GM12864 (cell line): ENCODE measurements around the gene DTX4.

Experiments
- DNase-seq: peaks from one replicate; pipeline ENCODE4 v3.0.0-alpha.2; 2011; ENCODE audit warnings: low read depth
- H3K4me3 ChIP-seq: 2 replicates; pipeline ENCODE4 v1.5.1; 2011; ENCODE audit warnings: mild to moderate bottlenecking, low read depth, low read length, control low read depth
- CTCF ChIP-seq: IDR thresholded peaks from 2 replicates; pipeline ENCODE4 v1.5.1; 2011; ENCODE audit warnings: low read depth, mild to moderate bottlenecking, moderate library complexity, low read length, control low read depth, inconsistent platforms; ENCODE audit errors: missing control alignments

Gene DTX4

DNA sequence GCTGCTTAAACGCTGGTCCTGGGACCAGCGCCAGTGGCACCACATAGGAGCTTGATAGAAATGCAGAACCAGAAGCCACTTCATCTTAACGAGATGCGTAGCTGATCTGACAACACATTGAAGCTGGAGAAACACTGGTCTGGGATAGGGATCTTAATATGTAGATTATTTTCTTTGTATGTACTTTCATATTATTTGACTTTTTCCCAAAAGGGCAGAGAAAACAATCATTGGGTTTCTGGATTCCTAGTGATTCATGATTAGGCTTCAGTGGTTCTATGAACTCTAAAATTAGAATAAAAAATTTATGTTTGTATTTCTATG is 28.5 kb downstream of the DTX4 start:
- H3K4me3 ChIP-seq, result no peak overlapping the region
- DNase-seq, result no peak
- TF ChIP-seq CTCF, result no peak

- no peak overlapping the region for H3K4me3 ChIP-seq
- DNase-seq, result no peak
- peak; percentile 29 for TF ChIP-seq CTCF
These were observed 29.4 kb downstream of the DTX4 start for GRCh38 chr11:59201353-59201752.

DNA sequence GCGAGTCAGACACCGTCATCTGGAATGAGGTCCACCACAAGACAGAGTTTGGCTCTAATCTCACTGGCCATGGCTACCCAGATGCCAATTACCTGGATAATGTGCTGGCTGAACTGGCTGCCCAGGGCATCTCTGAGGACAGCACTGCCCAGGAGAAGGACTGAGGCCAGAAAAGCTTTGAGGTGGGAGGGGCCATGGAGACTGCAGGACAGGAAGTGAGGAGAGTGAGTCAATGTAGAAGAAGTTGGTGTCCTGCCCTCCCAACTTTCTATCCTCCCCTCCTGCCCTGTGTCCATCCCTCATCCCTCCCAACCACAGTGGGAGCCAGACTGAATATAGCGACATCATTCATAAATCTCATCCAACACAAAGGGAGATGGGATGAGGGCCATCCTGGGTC is 32.8 kb downstream of the DTX4 start:
- no peak for TF ChIP-seq CTCF
- DNase-seq, result no peak
- no peak overlapping the region for H3K4me3 ChIP-seq

- no peak for DNase-seq
- no peak overlapping the region for H3K4me3 ChIP-seq
- no peak for TF ChIP-seq CTCF
These were observed 33.7 kb downstream of the DTX4 start for GRCh38 chr11:59205648-59206047.

GRCh38 chr11:59206635-59207034 is 34.7 kb downstream of the DTX4 start:
- H3K4me3 ChIP-seq, result no peak overlapping the region
- DNase-seq, result no peak
- TF ChIP-seq CTCF, result peak; percentile 72

GRCh38 chr11:59207988-59208451 is 36.1 kb downstream of the DTX4 start:
- H3K4me3 ChIP-seq, result peak overlapping the region; percentile 64; the same call in 1 of the 2 replicates
- DNase-seq, result peak; percentile 84
- peak; percentile 72 for TF ChIP-seq CTCF

- no peak for TF ChIP-seq CTCF
- no peak for DNase-seq
- peak overlapping the region; percentile 64 for H3K4me3 ChIP-seq
These were observed 37.0 kb downstream of the DTX4 start for GRCh38 chr11:59208956-59209355.
